GM19372 (cell line): Measurements from ENCODE around the gene NUP62CL.

Source experiments
- ATAC-seq: cut with Tn5 transposase; IDR thresholded peaks from one replicate; pipeline ENCODE4 v1.9.1; 2021; ENCODE audit warnings: mild to moderate bottlenecking, low read depth, moderate library complexity; ENCODE audit not compliant: unreplicated experiment

Gene NUP62CL

GRCh38 chrX:107154787-107155620 lies 51.2 kb downstream of the NUP62CL start:
- ATAC-seq = no peak

GRCh38 chrX:107153005-107153404 lies 53.2 kb downstream of the NUP62CL start:
- no peak for ATAC-seq

GRCh38 chrX:107146670-107147069 lies 59.6 kb downstream of the NUP62CL start:
- no peak for ATAC-seq

- no peak for ATAC-seq
Measured at GRCh38 chrX:107135965-107136307, 70.3 kb downstream of the NUP62CL start.

- ATAC-seq = no peak
Measured at GRCh38 chrX:107135049-107135964, 70.9 kb downstream of the NUP62CL start.

- no peak for ATAC-seq
Measured at GRCh38 chrX:107123750-107124149, 82.5 kb downstream of the NUP62CL start.

- no peak for ATAC-seq
Measured at GRCh38 chrX:107119283-107119682, 87.0 kb downstream of the NUP62CL start.

- peak; percentile 100 for ATAC-seq
Measured at GRCh38 chrX:107118322-107119147, 87.7 kb downstream of the NUP62CL start, which contains the start of gene RBM41. TSS of gene RBM41 (minus strand) at chrX:107118822. CDS start at chrX:107118773, 49 bp downstream.

GRCh38 chrX:107117993-107118321 lies 88.3 kb downstream of the NUP62CL start:
- ATAC-seq = no peak

GRCh38 chrX:107107459-107107858 lies 98.8 kb downstream of the NUP62CL start:
- no peak for ATAC-seq

GRCh38 chrX:107102980-107103379 lies 103.3 kb downstream of the NUP62CL start:
- no peak for ATAC-seq

GRCh38 chrX:107076158-107076557 lies 130.1 kb downstream of the NUP62CL start:
- ATAC-seq = no peak
